HG03095 (cell line): ENCODE data around the gene CEP85L.

Experiments
- ATAC-seq: cut with Tn5 transposase; IDR thresholded peaks from one replicate; pipeline ENCODE4 v1.9.1; 2021; ENCODE audit warnings: moderate library complexity; ENCODE audit not compliant: unreplicated experiment

The CEP85L gene

GRCh38 chr6:118661831-118662230 is 10.4 kb upstream of the CEP85L start:
- no peak for ATAC-seq

- no peak for ATAC-seq
Measured at GRCh38 chr6:118660218-118660569, 8.8 kb upstream of the CEP85L start.

GRCh38 chr6:118659513-118660217 is 8.3 kb upstream of the CEP85L start:
- ATAC-seq: no peak

GRCh38 chr6:118656847-118657451 is 5.6 kb upstream of the CEP85L start:
- ATAC-seq: no peak

GRCh38 chr6:118652051-118652615 is 742 bp upstream of the CEP85L start:
- no peak for ATAC-seq

GRCh38 chr6:118650582-118651281 is 659 bp downstream of the CEP85L start:
- ATAC-seq: peak; percentile 36

GRCh38 chr6:118649918-118650581 is 1.3 kb downstream of the CEP85L start:
- ATAC-seq: peak; percentile 34

GRCh38 chr6:118648866-118649554 is 2.4 kb downstream of the CEP85L start:
- ATAC-seq: no peak

- no peak for ATAC-seq
Measured at GRCh38 chr6:118646977-118647376, 4.4 kb downstream of the CEP85L start.

GRCh38 chr6:118645395-118645794 is 6.0 kb downstream of the CEP85L start:
- no peak for ATAC-seq

GRCh38 chr6:118644007-118644406 is 7.4 kb downstream of the CEP85L start:
- no peak for ATAC-seq

GRCh38 chr6:118641042-118641441 is 10.3 kb downstream of the CEP85L start:
- no peak for ATAC-seq

GRCh38 chr6:118639054-118639964 is 12.1 kb downstream of the CEP85L start:
- ATAC-seq: peak; percentile 71

GRCh38 chr6:118638288-118638687 is 13.1 kb downstream of the CEP85L start:
- ATAC-seq: no peak

- no peak for ATAC-seq
Measured at GRCh38 chr6:118635909-118636735, 15.3 kb downstream of the CEP85L start.

- no peak for ATAC-seq
Measured at GRCh38 chr6:118632359-118632758, 19.0 kb downstream of the CEP85L start.

GRCh38 chr6:118630923-118631322 is 20.5 kb downstream of the CEP85L start:
- ATAC-seq: no peak

GRCh38 chr6:118630067-118630466 is 21.3 kb downstream of the CEP85L start:
- no peak for ATAC-seq

- ATAC-seq: no peak
Measured at GRCh38 chr6:118627724-118628123, 23.7 kb downstream of the CEP85L start.
